Left ventricle myocardium inferior (tissue), 1 donor: Measurements from ENCODE around the gene UBE2U. TPM values are rescaled to one million over a fixed set of nuclear protein-coding genes. Genes with fewer than 3 reads are reported as not detected.

Experiments used
- DNase-seq: peaks from one replicate; pipeline ENCODE4 v3.0.0-alpha.2; 2020
- H3K27ac ChIP-seq: fragments of 200-600 bp; replicated peaks from 2 replicates; pipeline ENCODE4 v1.8.0; 2021
- H3K27me3 ChIP-seq: fragments of 200-600 bp; 2 replicates; pipeline ENCODE4 v1.8.0; 2021; ENCODE audit warnings: low read depth
- H3K36me3 ChIP-seq: fragments of 200-600 bp; 2 replicates; pipeline ENCODE4 v1.8.0; 2021
- H3K4me1 ChIP-seq: fragments of 200-600 bp; 2 replicates; pipeline ENCODE4 v1.8.0; 2021
- H3K4me3 ChIP-seq: fragments of 200-600 bp; 2 replicates; pipeline ENCODE4 v1.8.0; 2021; ENCODE audit warnings: mild to moderate bottlenecking, moderate library complexity
- H3K9me3 ChIP-seq: fragments of 200-600 bp; replicated peaks from 2 replicates; pipeline ENCODE4 v1.8.0; 2021
- CTCF ChIP-seq: fragments of 200-600 bp; IDR thresholded peaks from 2 replicates; pipeline ENCODE4 v1.8.0; 2021; ENCODE audit warnings: antibody characterized with exemption, mild to moderate bottlenecking, borderline replicate concordance
- intact Hi-C: fragments of 100-400 bp; cut with micrococcal nuclease; formaldehyde crosslinking; loops from one replicate; pipeline ENCODE4 v1.11.0; 2022
- total RNA-seq: library from RNA; stranded (reverse); fragmentation: NEBNext Ultra II Directional; extraction: Animal tissue kit (Norgen Biotek cat#: 25700); gene quantifications from one replicate; pipeline ENCODE4 v1.2.1, GENCODE V29; 2021
- donor health status: DM: no; HTN: yes; CAD: no; lungs with severe emphysema.

UBE2U gene
- total RNA-seq, 1 donor from 2014 or later = 0.85 TPM

- Histone ChIP-seq H3K36me3 (no peaks in the 10 kb centered on the region), H3K9me3 (no peaks in the 10 kb centered on the region), H3K27ac (no peak overlapping the region), H3K27me3 (no peaks in the 10 kb centered on the region), H3K4me3 (no peak overlapping the region), H3K4me1 (no peaks in the 10 kb centered on the region)
- intact Hi-C loops = no loop called here
- TF ChIP-seq CTCF = no peak
- DNase-seq = no peak
Observed at GRCh38 chr1:64280001-64280400, 76.6 kb downstream of the UBE2U start.

GRCh38 chr1:64282351-64282750, 78.9 kb downstream of the UBE2U start:
- DNase-seq = no peak
- no peaks in the 10 kb centered on the region for H3K27me3 ChIP-seq

GRCh38 chr1:64287071-64287470, 83.6 kb downstream of the UBE2U start:
- no peak for TF ChIP-seq CTCF
- no peak for DNase-seq
- intact Hi-C loops = no loop called here
- Histone ChIP-seq H3K27ac (no peak overlapping the region), H3K36me3 (no peaks in the 10 kb centered on the region), H3K9me3 (no peaks in the 10 kb centered on the region), H3K4me1 (no peaks in the 10 kb centered on the region), H3K4me3 (no peak overlapping the region), H3K27me3 (no peaks in the 10 kb centered on the region)

More at GRCh38 chr1:64282351-64282750, 78.9 kb downstream of the UBE2U start:
- no peak for TF ChIP-seq CTCF
- H3K4me1 ChIP-seq = no peaks in the 10 kb centered on the region
- H3K9me3 ChIP-seq = no peaks in the 10 kb centered on the region
- intact Hi-C loops = no loop called here
- no peak overlapping the region for H3K4me3 ChIP-seq
- no peak overlapping the region for H3K27ac ChIP-seq
- no peaks in the 10 kb centered on the region for H3K36me3 ChIP-seq

- peaks cover 5% of the 10 kb centered on the region for H3K9me3 ChIP-seq
- intact Hi-C loops = no loop called here
Observed at GRCh38 chr1:64290420-64290819, 87.0 kb downstream of the UBE2U start.

GRCh38 chr1:64291931-64292330, 88.5 kb downstream of the UBE2U start:
- H3K4me3 ChIP-seq = no peak overlapping the region
- intact Hi-C loops = no loop called here

More at GRCh38 chr1:64290420-64290819, 87.0 kb downstream of the UBE2U start:
- Histone ChIP-seq H3K4me3 (no peak overlapping the region), H3K4me1 (no peaks in the 10 kb centered on the region), H3K27me3 (no peaks in the 10 kb centered on the region), H3K27ac (no peak overlapping the region), H3K36me3 (no peaks in the 10 kb centered on the region)
- DNase-seq = no peak
- TF ChIP-seq CTCF = no peak

More at GRCh38 chr1:64291931-64292330, 88.5 kb downstream of the UBE2U start:
- no peaks in the 10 kb centered on the region for H3K4me1 ChIP-seq
- no peaks in the 10 kb centered on the region for H3K27me3 ChIP-seq
- peaks cover 5% of the 10 kb centered on the region for H3K9me3 ChIP-seq
- H3K27ac ChIP-seq = no peak overlapping the region
- DNase-seq = no peak
- no peaks in the 10 kb centered on the region for H3K36me3 ChIP-seq
- no peak for TF ChIP-seq CTCF
